Activated T-helper 17 cell treated with anti-CD3 and anti-CD28 coated beads, Interleukin-2, amount 50 U/mL, for 72 hours (primary cell): Measurements from ENCODE around the gene DRC3. TPM values are rescaled to one million over a fixed set of nuclear protein-coding genes. Genes with fewer than 3 reads are reported as not detected.
A peak's percentile ranks its signal among the peaks of the same experiment; 100 is the strongest.

Experiments used
- ATAC-seq: fragments of 150-1000 bp; cut with Tn5 transposase; replicated peaks from 2 replicates; pipeline ENCODE4 v1.10.0; 2021; ENCODE audit warnings: mild to moderate bottlenecking, moderate library complexity
- H3K27ac Mint-ChIP-seq: one replicate; pipeline ENCODE4 v1.8.0; 2022; ENCODE audit warnings: mixed read lengths
- H3K27me3 Mint-ChIP-seq: one replicate; pipeline ENCODE4 v1.8.0; 2022; ENCODE audit warnings: mixed read lengths
- H3K36me3 Mint-ChIP-seq: one replicate; pipeline ENCODE4 v1.8.0; 2022; ENCODE audit warnings: low read depth, mild to moderate bottlenecking, mixed read lengths
- H3K4me1 Mint-ChIP-seq: one replicate; pipeline ENCODE4 v1.8.0; 2022; ENCODE audit warnings: mixed read lengths
- H3K4me3 Mint-ChIP-seq: one replicate; pipeline ENCODE4 v1.8.0; 2022; ENCODE audit warnings: mild to moderate bottlenecking, mixed read lengths
- H3K9me3 Mint-ChIP-seq: one replicate; pipeline ENCODE4 v1.8.0; 2022; ENCODE audit warnings: mixed read lengths
- total RNA-seq, 2 donors: library from RNA; stranded (reverse); gene quantifications; one replicate each; pipeline ENCODE4 v1.2.3, GENCODE V29; 2022

DRC3 gene
- total RNA-seq, 2 donors from 2014 or later: 0.58 TPM; not detected in 1

DNA sequence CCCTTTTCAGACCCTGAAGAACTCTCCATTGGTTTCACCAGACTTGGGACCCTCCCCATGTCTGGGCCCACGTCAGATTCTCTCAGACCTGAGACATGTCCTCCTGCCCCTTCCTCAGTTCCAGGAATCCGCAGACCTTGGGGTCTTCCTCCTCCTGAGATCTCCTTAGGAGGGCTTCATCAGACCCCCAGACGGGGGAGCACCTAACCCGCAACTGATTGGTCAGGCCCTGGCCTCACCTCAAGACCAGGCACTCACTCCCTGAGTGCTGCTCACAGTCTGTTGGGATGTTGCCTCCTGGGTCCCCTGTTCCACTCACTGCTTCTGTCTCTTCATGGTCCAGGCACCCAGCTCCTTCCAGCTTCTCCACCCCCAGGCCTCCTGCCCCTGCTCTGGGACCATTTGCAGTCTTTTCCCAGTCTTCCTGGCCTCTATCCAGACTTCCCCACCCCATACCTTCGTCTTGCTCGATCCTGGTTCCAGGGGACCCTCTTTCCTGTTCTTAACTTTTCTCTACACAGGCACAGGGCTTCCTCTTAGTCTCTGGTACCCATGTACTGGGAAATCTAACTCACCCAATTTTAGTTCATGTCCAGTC is 67.7 kb downstream of the DRC3 start:
- H3K4me3 Mint-ChIP-seq: peak overlapping the region; percentile 87
- peak overlapping the region; percentile 80 for H3K27ac Mint-ChIP-seq
- H3K4me1 Mint-ChIP-seq: peaks cover 26% of the 10 kb centered on the region
- H3K36me3 Mint-ChIP-seq: peaks cover 7% of the 10 kb centered on the region
- H3K9me3 Mint-ChIP-seq: no peaks in the 10 kb centered on the region
- ATAC-seq: no peak
- H3K27me3 Mint-ChIP-seq: no peaks in the 10 kb centered on the region

DNA sequence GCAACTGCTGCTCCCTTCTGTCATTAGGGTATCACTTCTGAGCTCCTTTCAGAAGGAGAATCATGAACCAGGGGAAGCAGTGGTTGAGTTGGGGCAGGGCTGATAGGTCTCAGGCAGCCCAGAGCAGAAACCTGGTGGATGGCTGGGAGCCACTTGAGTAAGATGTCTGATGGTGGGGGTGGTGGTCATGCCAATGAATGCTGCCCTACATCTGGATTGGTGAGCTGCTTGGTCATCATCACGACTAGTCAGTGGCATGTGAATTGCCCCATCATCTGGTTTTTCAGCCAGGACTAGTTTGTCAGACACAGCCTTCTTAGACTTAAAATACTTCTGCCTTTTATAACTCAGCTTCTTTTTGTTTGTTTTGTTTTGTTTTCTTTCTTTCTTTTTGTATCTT is 69.1 kb downstream of the DRC3 start:
- Mint-ChIP-seq H3K4me1 (peaks cover 26% of the 10 kb centered on the region), H3K27me3 (no peaks in the 10 kb centered on the region), H3K4me3 (peak overlapping the region; percentile 87), H3K36me3 (peaks cover 17% of the 10 kb centered on the region), H3K27ac (peak overlapping the region; percentile 80), H3K9me3 (no peaks in the 10 kb centered on the region)
- ATAC-seq: no peak

- no peak for ATAC-seq
- H3K27me3 Mint-ChIP-seq: no peaks in the 10 kb centered on the region
- no peaks in the 10 kb centered on the region for H3K9me3 Mint-ChIP-seq
- H3K4me3 Mint-ChIP-seq: no peak overlapping the region
- H3K36me3 Mint-ChIP-seq: peaks cover 25% of the 10 kb centered on the region
- H3K4me1 Mint-ChIP-seq: peaks cover 18% of the 10 kb centered on the region
- no peak overlapping the region for H3K27ac Mint-ChIP-seq
Observed at GRCh38 chr17:18042983-18043382, 70.3 kb downstream of the DRC3 start.

DNA sequence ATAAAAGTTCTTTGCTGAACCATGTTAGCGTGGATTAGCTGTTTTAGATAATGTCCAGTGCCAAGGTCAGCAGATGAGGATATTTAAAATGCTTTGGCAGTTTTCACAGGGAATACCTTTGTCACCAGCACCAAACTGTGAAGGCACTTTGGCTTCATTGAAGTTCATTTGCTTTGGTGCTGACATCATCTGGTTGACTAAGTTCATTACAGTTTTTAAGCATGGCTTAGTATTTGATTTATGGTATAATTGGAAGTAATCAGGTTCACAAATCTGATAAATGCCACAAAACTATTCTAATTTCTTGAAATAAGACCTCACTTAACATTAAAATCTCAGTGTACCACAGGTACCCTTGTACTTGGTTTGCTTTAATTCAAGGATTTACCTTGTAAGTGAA is 70.8 kb downstream of the DRC3 start:
- H3K4me1 Mint-ChIP-seq: peaks cover 14% of the 10 kb centered on the region
- no peak for ATAC-seq
- peaks cover 25% of the 10 kb centered on the region for H3K36me3 Mint-ChIP-seq
- H3K27me3 Mint-ChIP-seq: no peaks in the 10 kb centered on the region
- H3K27ac Mint-ChIP-seq: no peak overlapping the region
- H3K9me3 Mint-ChIP-seq: no peaks in the 10 kb centered on the region
- H3K4me3 Mint-ChIP-seq: no peak overlapping the region

GRCh38 chr17:18044609-18045008 is 71.9 kb downstream of the DRC3 start:
- Mint-ChIP-seq H3K27ac (peak overlapping the region; percentile 10), H3K9me3 (no peaks in the 10 kb centered on the region), H3K4me1 (peaks cover 14% of the 10 kb centered on the region), H3K27me3 (no peaks in the 10 kb centered on the region), H3K4me3 (no peak overlapping the region), H3K36me3 (peaks cover 22% of the 10 kb centered on the region)
- ATAC-seq: no peak

- Mint-ChIP-seq H3K27me3 (no peaks in the 10 kb centered on the region), H3K4me3 (no peak overlapping the region), H3K9me3 (no peaks in the 10 kb centered on the region), H3K36me3 (peaks cover 26% of the 10 kb centered on the region), H3K4me1 (peaks cover 7% of the 10 kb centered on the region), H3K27ac (no peak overlapping the region)
- ATAC-seq: no peak
Observed at GRCh38 chr17:18045691-18046350, 73.2 kb downstream of the DRC3 start.

GRCh38 chr17:18055597-18055996 is 82.9 kb downstream of the DRC3 start:
- no peak overlapping the region for H3K27ac Mint-ChIP-seq

DNA sequence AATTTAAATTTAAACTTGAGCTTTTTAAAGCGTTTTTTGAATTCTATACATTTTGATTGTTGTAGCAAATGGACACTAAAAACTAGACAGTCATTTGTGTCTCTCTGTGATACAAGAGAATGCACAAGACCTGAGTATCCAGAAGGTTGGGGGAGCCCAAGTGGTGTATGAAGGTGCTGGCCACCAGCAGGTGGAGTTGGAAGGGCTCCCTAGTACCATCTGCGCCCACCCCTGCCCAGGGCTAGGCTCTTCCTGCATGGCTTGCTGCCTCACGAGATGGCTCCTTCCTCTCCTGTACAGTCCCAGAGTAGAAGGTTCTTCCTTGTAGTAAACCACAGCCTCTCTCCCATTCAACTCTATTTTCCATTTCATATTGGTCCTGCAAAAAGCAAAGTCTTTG is 83.6 kb downstream of the DRC3 start:
- Mint-ChIP-seq H3K36me3 (peaks cover 71% of the 10 kb centered on the region), H3K9me3 (no peaks in the 10 kb centered on the region), H3K4me3 (no peak overlapping the region), H3K27me3 (no peaks in the 10 kb centered on the region), H3K27ac (peak overlapping the region; percentile 54), H3K4me1 (no peaks in the 10 kb centered on the region)
- ATAC-seq: no peak

More at GRCh38 chr17:18055597-18055996, 82.9 kb downstream of the DRC3 start:
- peaks cover 65% of the 10 kb centered on the region for H3K36me3 Mint-ChIP-seq
- H3K9me3 Mint-ChIP-seq: no peaks in the 10 kb centered on the region
- H3K27me3 Mint-ChIP-seq: no peaks in the 10 kb centered on the region
- no peak for ATAC-seq
- H3K4me3 Mint-ChIP-seq: no peak overlapping the region
- H3K4me1 Mint-ChIP-seq: no peaks in the 10 kb centered on the region

- no peaks in the 10 kb centered on the region for H3K9me3 Mint-ChIP-seq
- peaks cover 92% of the 10 kb centered on the region for H3K36me3 Mint-ChIP-seq
- no peaks in the 10 kb centered on the region for H3K27me3 Mint-ChIP-seq
- H3K4me1 Mint-ChIP-seq: no peaks in the 10 kb centered on the region
- H3K4me3 Mint-ChIP-seq: no peak overlapping the region
- no peak for ATAC-seq
- no peak overlapping the region for H3K27ac Mint-ChIP-seq
Observed at GRCh38 chr17:18059283-18059682, 86.6 kb downstream of the DRC3 start.

DNA sequence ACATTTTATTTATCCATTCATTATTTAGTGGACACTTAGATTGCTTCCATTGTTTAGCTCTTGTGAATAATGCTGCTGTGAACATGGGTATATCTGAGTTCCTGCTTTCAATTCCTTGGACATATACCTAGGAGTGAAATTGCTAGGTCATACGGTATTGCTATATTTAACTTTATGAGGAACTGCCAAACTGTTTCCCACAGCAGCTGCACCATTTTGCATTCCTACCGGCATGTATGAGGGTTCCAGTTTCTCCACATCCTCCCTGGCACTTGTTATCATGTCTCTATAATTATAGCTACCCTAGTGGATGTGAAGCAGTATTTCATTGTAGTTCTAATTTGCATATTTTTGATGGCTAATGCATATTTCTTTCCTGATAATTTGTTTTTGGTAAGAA is 91.4 kb downstream of the DRC3 start:
- Mint-ChIP-seq H3K27ac (no peak overlapping the region), H3K27me3 (no peaks in the 10 kb centered on the region), H3K36me3 (peaks cover 73% of the 10 kb centered on the region), H3K4me3 (no peak overlapping the region), H3K4me1 (no peaks in the 10 kb centered on the region), H3K9me3 (no peaks in the 10 kb centered on the region)
- ATAC-seq: no peak

GRCh38 chr17:18065546-18065945 is 92.9 kb downstream of the DRC3 start:
- H3K9me3 Mint-ChIP-seq: no peaks in the 10 kb centered on the region
- ATAC-seq: no peak
- no peak overlapping the region for H3K27ac Mint-ChIP-seq
- H3K36me3 Mint-ChIP-seq: peaks cover 61% of the 10 kb centered on the region
- H3K4me1 Mint-ChIP-seq: no peaks in the 10 kb centered on the region
- H3K4me3 Mint-ChIP-seq: no peak overlapping the region
- H3K27me3 Mint-ChIP-seq: no peaks in the 10 kb centered on the region

Other genes starting within 250 kb of the DRC3 start
- 10 to 100 TPM; 65.5 to 74.1 TPM for gene SREBF1, start 135.9 kb upstream of the DRC3 start, total RNA-seq
- 10 to 100 TPM; 20.4 to 24.8 TPM for gene TOM1L2, start 462 bp upstream of the DRC3 start, total RNA-seq
- 10 to 100 TPM; 30.8 to 33.5 TPM for gene ATPAF2, start 66.3 kb downstream of the DRC3 start, total RNA-seq
- gene GID4, start 66.5 kb downstream of the DRC3 start, total RNA-seq: 1 to 10 TPM; 6.4 to 7.2 TPM
- gene DRG2, start 115.1 kb downstream of the DRC3 start, total RNA-seq: 10 to 100 TPM; 33.8 to 64.7 TPM
- 1 to 10 TPM; 1.0 to 6.0 TPM for gene MYO15A, start 135.9 kb downstream of the DRC3 start, total RNA-seq
- 100 to 1,000 TPM; 161 to 255 TPM for gene ALKBH5, start 211.0 kb downstream of the DRC3 start, total RNA-seq